ENCODE results near the gene OR2J2.
"Not testable (repeated sequence)": the region's sequence is repeated elsewhere in the genome, so short reads cannot be mapped to it uniquely, and the experiment has no call there.

OR2J2 gene

DNA sequence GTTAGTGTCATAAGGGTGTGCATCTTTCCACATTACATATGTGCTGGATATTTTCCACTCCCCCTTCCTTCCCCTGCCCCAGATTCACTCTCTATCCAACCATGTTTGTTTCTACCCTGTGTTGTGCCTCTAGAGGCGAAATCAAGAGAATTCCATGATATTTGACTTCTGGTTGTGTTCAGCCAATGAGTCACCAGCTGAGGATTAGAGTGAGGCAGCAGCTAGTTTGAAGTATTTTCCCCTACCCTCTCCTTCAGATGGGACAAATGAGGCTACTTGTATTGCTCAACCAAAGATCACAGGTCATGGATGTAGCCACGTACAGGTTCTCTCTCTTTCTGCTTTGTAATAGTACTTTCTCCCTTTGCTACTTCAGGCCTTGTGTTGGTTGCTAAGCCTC, 24.5 kb upstream of the OR2J2 start:
- H3K4me3 ChIP-seq (ENCODE audit: low read depth, low read length): no peak overlapping the region
- TF ChIP-seq, protein P1, sequence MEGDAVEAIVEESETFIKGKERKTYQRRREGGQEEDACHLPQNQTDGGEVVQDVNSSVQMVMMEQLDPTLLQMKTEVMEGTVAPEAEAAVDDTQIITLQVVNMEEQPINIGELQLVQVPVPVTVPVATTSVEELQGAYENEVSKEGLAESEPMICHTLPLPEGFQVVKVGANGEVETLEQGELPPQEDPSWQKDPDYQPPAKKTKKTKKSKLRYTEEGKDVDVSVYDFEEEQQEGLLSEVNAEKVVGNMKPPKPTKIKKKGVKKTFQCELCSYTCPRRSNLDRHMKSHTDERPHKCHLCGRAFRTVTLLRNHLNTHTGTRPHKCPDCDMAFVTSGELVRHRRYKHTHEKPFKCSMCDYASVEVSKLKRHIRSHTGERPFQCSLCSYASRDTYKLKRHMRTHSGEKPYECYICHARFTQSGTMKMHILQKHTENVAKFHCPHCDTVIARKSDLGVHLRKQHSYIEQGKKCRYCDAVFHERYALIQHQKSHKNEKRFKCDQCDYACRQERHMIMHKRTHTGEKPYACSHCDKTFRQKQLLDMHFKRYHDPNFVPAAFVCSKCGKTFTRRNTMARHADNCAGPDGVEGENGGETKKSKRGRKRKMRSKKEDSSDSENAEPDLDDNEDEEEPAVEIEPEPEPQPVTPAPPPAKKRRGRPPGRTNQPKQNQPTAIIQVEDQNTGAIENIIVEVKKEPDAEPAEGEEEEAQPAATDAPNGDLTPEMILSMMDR (IDR thresholded peaks at IDR 0.05; ENCODE audit: borderline replicate concordance, insufficient read depth, low read depth, low read length): no peak

- H3K4me3 ChIP-seq (ENCODE audit: low read depth, low read length): no peak overlapping the region
- TF ChIP-seq, protein P1 (IDR thresholded peaks at IDR 0.05; ENCODE audit: borderline replicate concordance, insufficient read depth, low read depth, low read length): no peak
Measured at GRCh38 chr6:29147074-29147473, 23.6 kb upstream of the OR2J2 start.

DNA sequence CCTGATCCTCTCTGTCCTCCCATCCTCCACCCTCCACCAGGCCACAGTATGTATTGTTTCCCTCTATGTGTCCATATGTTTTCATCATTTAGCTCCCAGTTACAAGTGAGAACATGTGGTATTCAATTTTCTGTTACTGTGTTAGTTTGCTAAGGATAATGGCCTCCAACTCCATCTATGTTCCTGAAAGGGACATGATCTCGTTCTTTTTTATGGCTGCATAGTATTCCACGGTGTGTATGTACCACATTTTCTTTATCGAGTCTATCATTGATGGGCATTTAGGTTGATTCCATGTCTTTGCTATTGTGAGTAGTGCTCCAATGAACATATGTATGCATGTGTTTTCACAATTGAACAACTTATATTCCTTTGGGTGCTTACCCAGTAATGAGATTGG, 21.3 kb upstream of the OR2J2 start:
- H3K4me3 ChIP-seq (ENCODE audit: low read depth, low read length): not testable (repeated sequence)

DNA sequence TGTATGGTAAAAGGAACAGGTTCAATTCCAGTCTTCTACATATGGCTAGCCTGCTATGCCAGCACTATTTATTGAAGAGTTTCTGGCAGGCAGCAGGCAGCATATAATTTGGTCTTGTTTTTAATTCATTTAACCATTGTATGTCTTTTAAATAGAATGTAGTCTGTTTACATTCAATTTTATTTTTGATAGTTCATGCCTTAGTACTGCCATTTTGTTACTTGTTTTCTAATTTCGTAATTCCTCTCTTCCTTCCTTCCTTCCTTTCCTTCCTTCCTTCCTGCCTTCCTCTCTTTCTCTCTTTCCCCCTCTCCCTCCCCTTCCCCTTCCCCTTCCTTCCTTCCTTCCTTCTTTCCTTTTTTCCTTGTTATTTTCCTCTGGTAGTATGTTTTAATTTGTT, 17.6 kb upstream of the OR2J2 start:
- H3K4me3 ChIP-seq (ENCODE audit: low read depth, low read length): no peak overlapping the region
- TF ChIP-seq, protein P1 (IDR thresholded peaks at IDR 0.05; ENCODE audit: borderline replicate concordance, insufficient read depth, low read depth, low read length): no peak

DNA sequence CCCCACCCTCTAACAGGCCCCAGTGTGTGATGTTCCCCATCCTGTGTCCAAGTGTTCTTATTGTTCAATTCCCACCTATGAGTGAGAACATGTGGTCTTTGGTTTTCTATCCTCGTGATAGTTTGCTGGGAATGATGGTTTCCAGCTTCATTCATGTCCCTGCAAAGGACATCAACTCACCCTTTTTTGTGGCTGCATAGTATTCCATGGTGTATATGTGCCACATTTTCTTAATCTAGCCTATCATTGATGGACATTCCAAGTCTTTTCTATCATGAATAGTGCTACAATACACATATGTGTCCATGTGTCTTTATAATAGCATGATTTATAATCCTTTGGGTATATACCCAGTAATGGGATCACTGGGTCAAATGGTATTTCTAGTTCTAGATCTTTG, 15.5 kb upstream of the OR2J2 start:
- H3K4me3 ChIP-seq (ENCODE audit: low read depth, low read length): not testable (repeated sequence)

- H3K4me3 ChIP-seq (ENCODE audit: low read depth, low read length): not testable (repeated sequence)
Measured at GRCh38 chr6:29159922-29160321, 10.8 kb upstream of the OR2J2 start.

DNA sequence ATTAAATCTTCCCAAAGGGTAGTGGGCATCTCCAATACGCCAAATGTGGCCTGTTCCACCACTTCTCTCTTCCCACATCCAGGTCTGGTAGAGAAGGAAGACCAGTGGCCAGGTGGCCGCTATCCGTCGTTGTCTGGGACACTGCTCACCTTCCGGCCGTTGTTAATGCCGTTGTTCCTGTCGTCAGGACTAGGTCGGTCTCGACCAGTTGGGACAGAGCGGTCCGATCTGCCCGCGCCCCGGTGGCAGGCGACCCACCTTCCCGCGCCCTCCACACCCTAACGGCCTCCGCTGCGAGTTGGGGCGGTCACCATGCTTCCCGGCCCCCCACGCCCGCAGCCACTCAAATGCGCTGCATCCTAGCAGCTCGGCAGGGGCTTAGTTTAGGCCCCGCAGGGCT, 5.1 kb upstream of the OR2J2 start:
- H3K4me3 ChIP-seq (ENCODE audit: low read depth, low read length): not testable (repeated sequence)

DNA sequence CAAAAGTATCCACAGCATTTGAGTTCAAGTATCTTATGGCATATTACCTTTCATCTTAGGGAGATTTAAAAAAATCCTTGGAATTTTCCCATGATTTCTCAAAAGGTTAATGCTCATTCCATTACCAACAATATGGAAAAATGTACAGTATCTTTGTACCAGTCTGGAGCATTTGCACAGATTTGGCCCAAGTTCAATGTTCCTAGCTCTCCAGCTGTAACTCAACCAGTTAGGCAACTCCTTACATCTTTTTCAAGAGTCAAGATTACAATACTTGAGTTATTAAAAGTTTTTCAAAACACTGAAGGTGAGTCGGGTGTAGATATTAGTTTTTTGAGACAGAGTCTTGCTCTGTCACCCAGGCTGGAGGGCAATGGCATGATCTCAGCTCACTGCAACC, 1.0 kb downstream of the OR2J2 start:
- TF ChIP-seq, protein P1 (IDR thresholded peaks at IDR 0.05; ENCODE audit: borderline replicate concordance, insufficient read depth, low read depth, low read length): no peak
- H3K4me3 ChIP-seq (ENCODE audit: low read depth, low read length): no peak overlapping the region

- TF ChIP-seq, protein P1 (IDR thresholded peaks at IDR 0.05; ENCODE audit: borderline replicate concordance, insufficient read depth, low read depth, low read length): no peak
- H3K4me3 ChIP-seq (ENCODE audit: low read depth, low read length): no peak overlapping the region
Measured at GRCh38 chr6:29183594-29183993, 12.9 kb downstream of the OR2J2 start.

- H3K4me3 ChIP-seq (ENCODE audit: low read depth, low read length): not testable (repeated sequence)
Measured at GRCh38 chr6:29188659-29189058, 18.0 kb downstream of the OR2J2 start.
